HT1080 (cell line): ENCODE measurements around the gene ELL2. TPM values are rescaled to one million over a fixed set of nuclear protein-coding genes. Genes with fewer than 3 reads are reported as not detected.

Experiments
- DNase-seq: peaks from one replicate; pipeline ENCODE4 v3.0.0-alpha.2; 2015; ENCODE audit warnings: low read depth
- total RNA-seq: library from RNA; depleted of rRNA; stranded (reverse); fragments of >200 nt; shearing (Covaris generic); gene quantifications from 2 replicates; pipeline ENCODE4 v1.2.3, GENCODE V29; 2014

ELL2 gene
- total RNA-seq, 1 experiment from 2014 or later, result 61.1 TPM

- DNase-seq, result no peak
Measured at GRCh38 chr5:95983509-95983908, 21.9 kb upstream of the ELL2 start.

GRCh38 chr5:95983080-95983479 lies 21.4 kb upstream of the ELL2 start:
- DNase-seq, result no peak

DNA sequence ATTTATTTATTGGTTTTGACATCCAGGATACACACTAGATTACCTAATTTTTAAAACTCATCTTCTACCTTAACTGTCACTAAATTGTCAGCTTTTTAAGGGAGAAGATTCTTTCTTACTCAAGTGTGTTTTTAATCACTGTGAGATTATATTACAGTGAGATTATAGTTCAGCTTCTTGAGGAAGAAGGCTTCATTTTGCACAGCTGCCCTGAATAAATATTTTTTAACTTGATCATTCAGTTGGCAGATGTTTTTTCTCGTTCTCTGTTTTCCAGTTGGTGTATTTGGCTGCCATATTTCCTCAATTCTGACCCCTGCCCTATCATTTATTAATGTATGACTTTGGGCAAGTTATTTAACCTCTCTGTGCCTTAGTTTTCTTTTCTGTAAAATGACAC lies 15.0 kb upstream of the ELL2 start:
- DNase-seq, result no peak

GRCh38 chr5:95975703-95976102 lies 14.1 kb upstream of the ELL2 start:
- no peak for DNase-seq

- peak; percentile 91 for DNase-seq
Measured at GRCh38 chr5:95973793-95974325, 12.2 kb upstream of the ELL2 start.

GRCh38 chr5:95972196-95972595 lies 10.5 kb upstream of the ELL2 start:
- no peak for DNase-seq

DNA sequence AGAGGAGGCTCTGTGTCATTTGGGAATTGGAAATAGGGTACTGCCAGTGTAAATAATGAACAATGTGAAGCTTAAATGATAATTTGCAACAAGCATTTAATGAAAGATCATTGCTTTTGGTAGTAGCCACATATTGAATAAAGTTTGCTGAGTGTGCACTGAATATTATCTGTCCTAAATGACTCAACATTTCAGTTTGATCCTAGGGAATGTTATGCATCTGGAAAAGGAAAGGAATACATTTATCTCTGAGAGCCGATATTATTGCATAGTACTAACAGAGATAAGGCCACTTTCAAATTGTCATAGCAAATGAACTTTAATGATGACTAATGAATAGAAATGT lies 8.7 kb upstream of the ELL2 start:
- DNase-seq, result no peak

DNA sequence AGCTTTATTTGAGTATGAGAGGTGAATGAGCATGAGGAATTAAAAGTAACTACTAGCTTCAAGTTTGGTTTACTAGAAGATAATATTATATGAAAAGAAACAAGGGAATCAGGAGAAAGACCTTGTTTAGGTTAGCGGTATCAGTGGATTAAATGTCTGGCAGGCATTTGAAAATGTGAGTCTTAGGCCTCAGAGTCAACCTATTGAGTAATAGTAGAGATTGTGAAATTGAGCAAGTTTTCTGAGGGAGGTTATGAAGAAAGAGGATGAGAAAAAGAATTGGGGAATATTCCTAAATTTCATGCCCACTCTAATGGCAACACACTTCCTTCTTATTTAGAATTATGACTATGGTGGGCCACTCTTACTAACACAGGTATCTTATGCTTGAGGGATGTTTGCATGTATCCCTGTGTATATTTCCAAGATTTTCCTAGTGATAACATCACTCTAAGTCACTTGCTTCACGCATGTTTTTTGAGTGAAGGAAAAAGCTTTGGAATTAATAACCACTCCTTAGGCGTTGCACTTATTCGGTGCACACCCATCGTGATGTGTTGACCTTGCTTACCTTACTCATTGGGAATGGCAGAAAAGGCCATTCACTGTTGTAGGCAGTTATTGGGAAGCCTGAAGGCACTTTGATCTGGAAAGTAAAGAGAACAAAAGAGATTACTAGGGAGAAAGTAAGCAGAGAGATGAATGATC lies 8.2 kb upstream of the ELL2 start:
- no peak for DNase-seq

GRCh38 chr5:95969055-95969454 lies 7.4 kb upstream of the ELL2 start:
- DNase-seq, result no peak

DNA sequence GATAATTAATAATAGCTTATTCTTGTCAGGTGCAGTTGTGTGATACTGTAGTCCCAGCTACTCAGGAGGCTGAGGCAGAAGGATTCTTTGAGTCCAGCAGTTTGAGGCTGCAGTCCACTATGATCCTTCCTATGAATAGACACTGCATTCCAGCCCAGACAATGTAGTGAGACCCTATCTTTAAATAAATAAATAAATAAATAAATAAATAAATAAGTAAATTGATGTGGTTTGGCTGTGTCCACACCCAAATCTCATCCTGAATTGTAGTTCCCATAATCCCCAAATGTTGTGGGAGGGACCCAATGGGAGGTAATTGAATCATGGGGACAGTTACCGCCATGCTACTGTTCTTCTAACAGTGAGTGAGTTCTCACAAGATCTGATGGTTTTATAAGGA lies 5.6 kb upstream of the ELL2 start:
- DNase-seq, result no peak

- no peak for DNase-seq
Measured at GRCh38 chr5:95966005-95966404, 4.4 kb upstream of the ELL2 start.

DNA sequence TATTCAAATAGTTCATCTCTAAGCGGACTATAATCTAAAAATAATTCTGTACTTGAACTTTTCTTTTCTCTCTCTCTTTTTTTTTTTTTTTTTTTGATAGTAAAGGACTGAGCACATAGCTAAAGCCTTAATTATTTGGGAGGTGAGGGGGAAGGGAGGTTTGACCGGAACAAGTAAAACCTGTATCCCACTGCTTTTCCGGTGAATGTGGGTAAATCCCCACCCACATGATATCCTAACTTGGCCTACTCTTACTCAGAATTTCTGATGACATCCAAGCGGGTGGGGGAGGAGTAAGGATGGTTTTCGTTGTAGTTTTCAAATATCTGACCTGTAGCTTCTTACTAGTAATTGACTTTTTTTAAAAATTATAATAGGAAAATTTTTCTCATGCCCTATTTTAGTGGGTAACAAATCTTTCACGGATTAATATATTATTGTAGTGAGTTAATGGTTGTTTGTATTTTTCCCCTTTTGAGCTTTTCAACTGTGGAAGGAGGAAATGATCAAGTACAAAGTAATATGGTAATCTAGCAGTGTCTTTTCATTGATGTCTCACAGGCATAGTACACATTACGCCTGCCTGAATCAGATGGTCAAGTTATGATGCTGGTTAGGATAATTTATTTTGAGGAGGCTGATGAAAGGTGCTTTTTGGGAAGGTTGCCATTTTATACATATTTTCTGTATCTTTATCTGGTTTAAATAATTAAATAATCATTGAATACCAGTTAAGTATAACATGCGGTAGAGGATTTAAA lies 2.2 kb upstream of the ELL2 start:
- DNase-seq, result peak; percentile 8

DNA sequence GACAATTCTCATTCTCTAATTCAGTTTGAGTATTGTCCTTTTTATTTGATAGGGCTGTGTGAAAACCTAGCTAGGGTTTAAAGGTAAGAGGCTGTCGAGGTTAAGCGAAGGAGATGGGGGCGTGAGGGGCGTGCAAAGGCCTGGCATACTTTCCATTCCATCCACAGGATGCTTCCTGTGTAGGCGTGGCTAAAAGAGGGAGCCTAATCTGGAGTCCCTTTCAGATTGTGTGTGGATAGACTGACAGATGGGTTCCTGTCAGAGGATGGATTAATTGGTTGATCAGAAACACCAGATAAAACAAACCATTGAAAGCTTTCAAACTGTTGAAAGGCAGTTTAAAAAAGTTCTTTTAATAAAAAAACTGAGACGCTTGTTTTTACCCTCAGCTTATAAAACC lies 1.1 kb upstream of the ELL2 start:
- DNase-seq, result no peak

- no peak for DNase-seq
Measured at GRCh38 chr5:95962475-95962773, 773 bp upstream of the ELL2 start.

GRCh38 chr5:95960667-95961616 lies 709 bp downstream of the ELL2 start:
- peak; percentile 80 for DNase-seq

DNA sequence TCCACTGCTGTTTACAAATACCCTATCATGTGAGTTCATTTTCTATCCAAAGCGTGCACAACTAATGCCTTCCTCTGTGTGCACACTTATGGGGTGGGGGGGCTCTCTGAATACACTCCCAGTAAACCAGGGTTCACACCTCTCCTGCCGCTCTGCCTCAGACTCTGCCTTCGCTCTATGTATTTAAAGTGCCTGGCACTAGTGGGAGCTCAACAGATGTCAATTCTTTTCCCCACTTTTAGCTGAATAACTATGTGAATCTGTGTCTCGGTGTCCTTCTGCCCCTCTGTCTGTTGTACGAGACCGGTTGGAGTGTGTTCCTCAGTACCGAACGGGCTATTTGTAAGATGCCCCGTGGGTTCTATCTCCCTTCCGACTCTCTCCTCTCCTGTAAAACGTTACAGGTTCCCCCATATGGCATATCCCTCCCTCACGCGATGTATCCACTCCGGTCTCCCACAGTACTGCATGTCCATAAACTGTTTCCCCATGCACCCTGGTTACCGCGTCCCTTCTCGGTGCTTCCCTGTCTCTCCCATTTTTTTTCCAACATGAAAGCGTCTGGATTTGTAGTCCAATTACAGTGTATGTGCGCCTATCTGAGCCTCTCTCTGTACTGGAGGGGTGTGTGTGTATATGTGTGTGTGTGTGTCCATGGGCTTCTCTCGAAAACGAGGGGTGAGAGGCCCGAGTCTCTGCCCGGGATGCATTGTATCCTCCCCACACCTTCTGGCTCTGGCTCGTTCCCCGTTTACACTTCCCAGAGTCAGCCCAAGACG lies 1.6 kb downstream of the ELL2 start:
- peak; percentile 20 for DNase-seq

- DNase-seq, result peak; percentile 14
Measured at GRCh38 chr5:95959051-95959887, 2.4 kb downstream of the ELL2 start.

- DNase-seq, result peak; percentile 37
Measured at GRCh38 chr5:95958310-95959014, 3.2 kb downstream of the ELL2 start.

GRCh38 chr5:95957561-95958203 lies 4.0 kb downstream of the ELL2 start:
- no peak for DNase-seq
